Left lung (tissue), 10 donors: ENCODE measurements around the gene P2RY8. TPM values are rescaled to one million over a fixed set of nuclear protein-coding genes. Genes with fewer than 3 reads are reported as not detected.
"Not testable (repeated sequence)": the region's sequence is repeated elsewhere in the genome, so short reads cannot be mapped to it uniquely, and the experiment has no call there.

Experiments
- ATAC-seq: fragments of 200-7000 bp; cut with Tn5 transposase; one replicate; pipeline ENCODE4 v1.9.1; 2020; ENCODE audit warnings: moderate library complexity
- DNase-seq, 4 donors: peaks; one replicate each; pipeline ENCODE4 v3.0.0-alpha.2; 2013 to 2020
- H3K27ac ChIP-seq, 2 donors: fragments of 200-600 bp; sonication (generic) in 1 of 2; one replicate each; pipeline versions ENCODE4 v1.5.0 to v1.8.0; 2020 to 2021
- H3K27me3 ChIP-seq, 2 donors: fragments of 200-600 bp; sonication (generic) in 1 of 2; one replicate each; pipeline versions ENCODE4 v1.5.0 to v1.8.0; 2020 to 2021
- H3K36me3 ChIP-seq, 2 donors: fragments of 200-600 bp; sonication (generic) in 1 of 2; one replicate each; pipeline versions ENCODE4 v1.5.0 to v1.8.0; 2020 to 2021
- H3K4me1 ChIP-seq, 2 donors: fragments of 200-600 bp; one replicate each; pipeline ENCODE4 v1.8.0; 2021
- H3K4me3 ChIP-seq, 2 donors: fragments of 200-600 bp; sonication (generic) in 1 of 2; one replicate each; pipeline versions ENCODE4 v1.5.0 to v1.8.0; 2020 to 2021; ENCODE audit warnings: mild to moderate bottlenecking in 1 of 2
- H3K9me3 ChIP-seq, 2 donors: fragments of 200-600 bp; sonication (generic) in 1 of 2; one replicate each; pipeline versions ENCODE4 v1.5.0 to v1.8.0; 2020 to 2021
- CTCF ChIP-seq, 2 donors: fragments of 200-600 bp; sonication (generic) in 1 of 2; IDR thresholded peaks; one replicate each; pipeline versions ENCODE4 v1.5.0 to v1.8.0; 2021; ENCODE audit warnings: antibody characterized with exemption in 2 of 2
- intact Hi-C, 2 donors: fragments of 100-400 bp; cut with DNase I; formaldehyde crosslinking; loops; one replicate each; pipeline versions ENCODE4 v1.11.2 to v1.14.2; 2022
- polyA plus RNA-seq, 6 donors: library from polyadenylated mRNA; unstranded; fragments of 120-200 nt; gene quantifications; one replicate each; pipeline ENCODE4 v1.2.1, GENCODE V29; 2013; ENCODE audit not compliant: insufficient read length in 6 of 6
- total RNA-seq, 2 donors: library from RNA; stranded (reverse); fragmentation: NEBNext Ultra II Directional; extraction: Animal tissue kit (Norgen Biotek cat#: 25700); gene quantifications; one replicate each; pipeline ENCODE4 v1.2.1, GENCODE V29; 2021
- donor health status: DM: no; HTN: yes; CAD: no.
- donor health status: DM: no; HTN: no; CAD: no.

The P2RY8 gene
- total and polyA plus RNA-seq, 8 donors = 0.55 to 6.9 (median 0.69) TPM

DNA sequence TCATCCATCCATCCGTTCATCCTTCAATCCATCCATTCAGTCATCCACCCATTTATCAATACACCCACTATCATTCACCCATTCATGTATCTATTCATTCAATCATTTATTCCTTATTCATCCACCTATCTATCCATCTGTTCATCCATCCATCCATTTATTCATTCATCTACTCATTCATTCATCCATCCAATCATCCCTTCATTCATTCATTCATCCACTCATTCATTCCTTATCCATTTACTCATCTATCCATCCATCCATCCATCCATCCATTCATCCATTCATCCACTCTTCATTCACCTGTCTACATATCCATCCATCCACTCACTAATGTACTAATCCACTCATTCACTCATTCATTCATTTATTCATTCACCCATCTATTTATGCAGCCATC is 9.5 kb downstream of the P2RY8 start:
- H3K4me3 ChIP-seq = no peak overlapping the region
- no peak for TF ChIP-seq CTCF (IDR thresholded peaks at IDR 0.05)
- intact Hi-C loops = no loop called here
- no peaks in the 10 kb centered on the region for H3K27me3 ChIP-seq
- H3K9me3 ChIP-seq = no peaks in the 10 kb centered on the region
- H3K4me1 ChIP-seq = no peaks in the 10 kb centered on the region
- DNase-seq (no peak), ATAC-seq (no peak)
- no peaks in the 10 kb centered on the region for H3K36me3 ChIP-seq
- no peak overlapping the region for H3K27ac ChIP-seq

DNA sequence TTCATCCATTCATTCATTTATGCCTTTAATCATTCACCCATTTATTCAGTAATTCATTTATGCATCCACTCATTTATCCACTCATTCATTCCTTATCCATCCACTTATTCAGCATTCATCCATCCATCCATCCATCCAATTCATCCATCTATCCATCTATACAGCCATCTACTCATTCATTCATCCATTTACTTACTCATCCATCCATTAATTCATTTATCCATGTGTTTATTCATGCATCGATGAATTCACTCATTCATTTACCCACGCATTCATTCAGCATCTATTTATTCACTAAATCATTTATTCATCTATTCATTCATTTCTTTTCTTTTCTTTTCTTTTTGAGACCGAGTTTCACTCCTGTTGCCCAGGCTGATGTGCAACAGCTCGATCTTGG is 10.4 kb downstream of the P2RY8 start:
- Histone ChIP-seq H3K27ac (no peak overlapping the region), H3K9me3 (no peaks in the 10 kb centered on the region), H3K27me3 (no peaks in the 10 kb centered on the region), H3K4me1 (no peaks in the 10 kb centered on the region), H3K4me3 (no peak overlapping the region), H3K36me3 (no peaks in the 10 kb centered on the region)
- TF ChIP-seq CTCF (IDR thresholded peaks at IDR 0.05) = no peak
- ATAC-seq = no peak
- intact Hi-C loops = no loop called here
- DNase-seq = no peak

DNA sequence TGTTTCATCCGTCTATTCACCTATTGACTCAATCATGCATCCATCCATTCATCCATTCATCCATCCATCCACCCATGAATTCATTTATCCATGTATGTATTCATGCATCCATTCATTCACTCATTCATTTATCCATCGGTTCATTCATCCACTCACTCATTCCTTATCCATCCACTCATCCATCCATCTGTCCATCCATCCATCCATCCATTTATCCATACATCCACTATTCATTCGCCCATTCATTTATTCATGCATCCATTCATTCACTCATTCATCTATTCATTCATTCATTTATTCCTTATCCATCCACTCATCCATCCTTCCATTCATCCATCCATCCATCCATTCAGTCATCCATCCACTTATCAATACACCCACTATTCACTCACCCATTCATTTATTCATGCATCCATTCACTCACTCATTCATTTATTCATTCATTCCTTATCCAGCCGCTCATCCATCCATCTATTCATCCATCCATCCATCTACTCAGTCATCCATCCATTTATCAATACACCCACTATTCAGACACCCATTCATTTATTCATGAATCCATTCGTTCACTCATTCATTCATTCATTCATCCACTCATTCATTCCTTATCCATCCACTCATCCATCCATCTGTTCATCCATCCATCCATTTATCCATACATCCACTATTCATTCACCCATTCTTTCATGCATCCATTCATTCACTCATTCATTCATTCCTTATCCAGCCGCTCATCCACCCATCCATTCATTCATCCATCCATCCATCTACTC is 11.2 kb downstream of the P2RY8 start:
- no peak for ATAC-seq
- intact Hi-C loops = no loop called here
- Histone ChIP-seq H3K27ac (no peak overlapping the region), H3K4me3 (no peak overlapping the region), H3K36me3 (no peaks in the 10 kb centered on the region), H3K9me3 (no peaks in the 10 kb centered on the region), H3K4me1 (no peaks in the 10 kb centered on the region), H3K27me3 (no peaks in the 10 kb centered on the region)
- no peak for DNase-seq
- no peak for TF ChIP-seq CTCF (IDR thresholded peaks at IDR 0.05)

DNA sequence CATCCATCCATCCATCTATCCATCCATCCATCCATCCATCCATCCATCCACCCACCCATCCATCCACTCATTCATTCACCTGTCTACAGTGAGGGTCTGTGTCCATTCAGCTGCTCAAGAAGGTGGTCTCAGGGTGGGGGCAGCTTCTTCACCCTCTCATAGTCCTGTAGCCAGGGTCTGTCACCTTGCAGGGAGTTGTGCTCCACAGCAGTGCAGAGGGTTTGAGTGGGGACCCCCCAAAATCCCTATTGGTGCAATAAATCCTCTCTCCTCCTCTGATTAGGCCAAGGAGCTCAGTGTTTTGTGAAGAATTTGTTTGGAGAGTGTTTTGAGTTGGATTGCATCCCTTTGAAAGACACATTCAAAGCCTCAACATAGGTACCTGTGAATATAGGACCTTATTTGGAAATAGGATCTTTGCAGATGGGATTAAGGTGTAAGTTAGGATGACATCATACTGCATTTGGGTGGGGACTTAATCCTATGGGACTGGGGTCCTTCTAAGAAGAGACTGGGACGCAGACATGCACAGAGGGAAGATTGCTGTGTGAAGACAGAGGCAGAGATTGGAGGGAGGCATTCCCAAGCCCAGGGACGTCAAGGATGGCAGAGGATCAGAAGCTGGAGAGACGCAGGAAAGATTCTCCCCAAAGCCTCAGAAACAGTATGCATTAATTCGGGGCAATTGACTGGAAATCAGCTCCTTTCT is 12.0 kb downstream of the P2RY8 start:
- Histone ChIP-seq H3K27me3 (no peaks in the 10 kb centered on the region), H3K36me3 (no peaks in the 10 kb centered on the region), H3K9me3 (no peaks in the 10 kb centered on the region), H3K27ac (no peak overlapping the region), H3K4me1 (no peaks in the 10 kb centered on the region), H3K4me3 (no peak overlapping the region)
- DNase-seq (peak in 1 of 4 donors; percentile 3), ATAC-seq (no peak)
- intact Hi-C loops = no loop called here
- no peak for TF ChIP-seq CTCF (IDR thresholded peaks at IDR 0.05)

DNA sequence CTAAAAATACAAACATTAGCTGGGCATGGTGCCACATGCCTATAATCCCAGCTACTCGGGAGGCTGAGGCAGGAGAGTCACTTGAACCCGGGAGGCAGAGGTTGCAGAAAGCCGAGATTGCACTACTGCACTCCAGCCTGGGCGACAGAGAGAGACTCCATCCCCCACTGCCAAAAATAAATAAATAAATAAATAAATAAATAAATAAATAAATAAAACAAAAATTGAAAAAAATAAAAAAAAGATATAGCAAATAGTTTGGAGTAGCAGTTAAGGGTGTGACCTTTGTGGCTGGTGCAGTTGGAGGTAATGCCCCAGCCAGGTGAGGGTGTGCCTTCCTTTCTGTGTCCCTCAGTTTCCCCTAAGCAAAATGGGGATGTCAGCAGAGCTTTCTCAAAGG is 14.1 kb downstream of the P2RY8 start:
- not testable (repeated sequence) for ATAC-seq

More for the DNA sequence above, 14.1 kb downstream of the P2RY8 start:
- H3K27ac ChIP-seq = peak overlapping the region in 1 of 2 donors; percentile 73
- H3K4me3 ChIP-seq, H3K27me3 ChIP-seq, intact Hi-C loops, H3K9me3 ChIP-seq, H3K36me3 ChIP-seq, H3K4me1 ChIP-seq, DNase-seq: not testable (repeated sequence)
